HCT116 (cell line): ENCODE measurements around the gene TMEM140. TPM values are rescaled to one million over a fixed set of nuclear protein-coding genes. Genes with fewer than 3 reads are reported as not detected.
"Not testable (repeated sequence)": the region's sequence is repeated elsewhere in the genome, so short reads cannot be mapped to it uniquely, and the experiment has no call there.

Source experiments
- ATAC-seq: fragments of 200-7000 bp; cut with Tn5 transposase; 2 replicates; pipeline ENCODE4 v1.9.1; 2020; ENCODE audit warnings: mild to moderate bottlenecking, moderate library complexity
- BruUV-seq: library from RNA; stranded (reverse); fragments of 400-500 nt; replicated peaks from 2 replicates; lab custom pipeline; 2021; lab: Mats Ljungman, UMichigan
- CTCF ChIA-PET: fragments of 300-600 bp; sonication (Branson Sonifier 250); formaldehyde crosslinking; loops from one replicate; lab custom pipeline; 2021; ENCODE audit warnings: antibody characterized with exemption; lab: Charles Lee
- POLR2A ChIA-PET: fragments of 300-600, 350-600 bp; sonication (Branson Sonifier 250); formaldehyde crosslinking; loops from one replicate; lab custom pipeline; 2021; ENCODE audit warnings: antibody characterized with exemption; lab: Charles Lee
- RAD21 ChIA-PET, 2 experiments: fragments of 300-600 bp; sonication (Branson Sonifier 250); formaldehyde crosslinking; loops; one replicate each; lab custom pipeline; 2023; ENCODE audit warnings: low total read pairs in 2 of 2; ENCODE audit not compliant: uncharacterized antibody in 2 of 2, unreplicated experiment in 2 of 2, low non-redundant PET in 1 of 2; lab: Charles Lee
- DNase-seq: peaks from one replicate; pipeline ENCODE4 v3.0.0-alpha.2; 2010; ENCODE audit warnings: low read depth, low spot score
- H2AFZ ChIP-seq: fragments of 200-600 bp; shearing (Covaris generic), sonication (generic); 2 replicates; pipeline ENCODE4 v1.6.1; 2017; ENCODE audit warnings: low read depth, mixed run types, mixed read lengths, antibody characterized with exemption, low read length; ENCODE audit not compliant: poor library complexity, severe bottlenecking
- H3K27ac ChIP-seq: 2 replicates; pipeline ENCODE4 v1.5.1; 2012; ENCODE audit warnings: low read depth, low read length
- H3K27me3 ChIP-seq: fragments of 200-600 bp; sonication (generic); 2 replicates; pipeline ENCODE4 v1.6.1; 2016; ENCODE audit warnings: mixed run types, low read length, mixed read lengths; ENCODE audit not compliant: insufficient read depth
- H3K36me3 ChIP-seq, 2 experiments: fragments of 200-500 bp in 1 of 2; fragments of 200-600 bp in 1 of 2; sonication (Bioruptor generic) in 1 of 2; sonication (generic) in 1 of 2; 2 replicates each; pipeline versions ENCODE4 v1.5.1 to v1.6.1; 2014 to 2016; ENCODE audit warnings: low read length in 2 of 2, inconsistent platforms in 1 of 2, mixed read lengths in 1 of 2, mixed run types in 1 of 2; ENCODE audit not compliant: insufficient read depth in 2 of 2, control insufficient read depth in 1 of 2
- H3K4me1 ChIP-seq, 2 experiments: fragments of 200-600 bp in 1 of 2; sonication (generic) in 1 of 2; 2 replicates each; pipeline versions ENCODE4 v1.5.1 to v1.6.1; 2012 to 2017; ENCODE audit warnings: low read length in 2 of 2, inconsistent platforms in 1 of 2, mild to moderate bottlenecking in 1 of 2, mixed read lengths in 1 of 2, mixed run types in 1 of 2, moderate library complexity in 1 of 2; ENCODE audit not compliant: insufficient read depth in 2 of 2, control insufficient read depth in 1 of 2
- H3K4me2 ChIP-seq: fragments of 200-600 bp; sonication (generic); 2 replicates; pipeline ENCODE4 v1.6.1; 2017; ENCODE audit warnings: mixed run types, low read length, mixed read lengths
- H3K4me3 ChIP-seq, 2 experiments: fragments of 200-600 bp in 1 of 2; sonication (generic) in 1 of 2; replicated peaks in 1 of 2; 2 replicates each; pipeline ENCODE4 v1.5.1; 2011 to 2016; ENCODE audit warnings: low read length in 2 of 2, control low read depth in 1 of 2, low read depth in 1 of 2, mild to moderate bottlenecking in 1 of 2, mixed read lengths in 1 of 2, mixed run types in 1 of 2
- H3K79me2 ChIP-seq: fragments of 200-600 bp; sonication (generic); 2 replicates; pipeline ENCODE4 v1.6.1; 2017; ENCODE audit warnings: mild to moderate bottlenecking, mixed run types, low read length, moderate library complexity, mixed read lengths; ENCODE audit not compliant: insufficient read depth
- H3K9ac ChIP-seq: fragments of 200-600 bp; sonication (generic); 2 replicates; pipeline ENCODE4 v1.6.1; 2016; ENCODE audit warnings: low read length, mixed read lengths
- H3K9me2 ChIP-seq: fragments of 200-600 bp; sonication (generic), shearing (Covaris generic); 2 replicates; pipeline ENCODE4 v1.6.1; 2017; ENCODE audit warnings: mixed run types, mild to moderate bottlenecking, moderate library complexity; ENCODE audit not compliant: insufficient read depth
- H3K9me3 ChIP-seq, 2 experiments: fragments of 200-500 bp in 1 of 2; fragments of 200-600 bp in 1 of 2; sonication (Bioruptor generic) in 1 of 2; sonication (generic) in 1 of 2; 2 replicates each; pipeline ENCODE4 v1.6.1; 2014 to 2017; ENCODE audit warnings: low read length in 2 of 2, mixed read lengths in 2 of 2, inconsistent platforms in 1 of 2, low read depth in 1 of 2, mild to moderate bottlenecking in 1 of 2, mixed run types in 1 of 2, moderate library complexity in 1 of 2; ENCODE audit not compliant: control insufficient read depth in 1 of 2, insufficient read depth in 1 of 2
- H4K20me1 ChIP-seq: fragments of 200-600 bp; sonication (generic), shearing (Covaris generic); 2 replicates; pipeline ENCODE4 v1.6.1; 2017; ENCODE audit warnings: mixed run types, mild to moderate bottlenecking, moderate library complexity; ENCODE audit not compliant: insufficient read depth
- ELF1 ChIP-seq: IDR thresholded peaks from 2 replicates; pipeline ENCODE4 v1.6.1; 2012; ENCODE audit warnings: low read depth, borderline replicate concordance
- EZH2 ChIP-seq: fragments of 200-600 bp; sonication (generic); IDR thresholded peaks from 2 replicates; pipeline ENCODE4 v1.6.1; 2017; ENCODE audit warnings: antibody characterized with exemption, mixed run types
- POLR2A ChIP-seq: IDR thresholded peaks from 2 replicates; pipeline ENCODE4 v1.7.0; 2011; ENCODE audit warnings: borderline replicate concordance; ENCODE audit not compliant: insufficient read depth, insufficient read length; ENCODE audit errors: extremely low read depth
- POLR2AphosphoS5 ChIP-seq: IDR thresholded peaks from 2 replicates; pipeline ENCODE4 v1.6.1; 2011; ENCODE audit warnings: mild to moderate bottlenecking, low read depth, low read length, moderate library complexity
- intact Hi-C: fragments of 100-400 bp; cut with micrococcal nuclease; formaldehyde crosslinking; loops from 2 replicates; pipeline ENCODE4 v1.10.0; 2022
- total RNA-seq: library from RNA; stranded (reverse); gene quantifications from one replicate; pipeline ENCODE4 v1.2.1, GENCODE V29; 2021; ENCODE audit not compliant: unreplicated experiment
- TF ChIP-seq, protein P1 (sequence below): IDR thresholded peaks from 2 replicates; pipeline ENCODE4 v1.6.1; 2012

The TMEM140 gene
- total RNA-seq, 1 experiment from 2014 or later = not detected

DNA sequence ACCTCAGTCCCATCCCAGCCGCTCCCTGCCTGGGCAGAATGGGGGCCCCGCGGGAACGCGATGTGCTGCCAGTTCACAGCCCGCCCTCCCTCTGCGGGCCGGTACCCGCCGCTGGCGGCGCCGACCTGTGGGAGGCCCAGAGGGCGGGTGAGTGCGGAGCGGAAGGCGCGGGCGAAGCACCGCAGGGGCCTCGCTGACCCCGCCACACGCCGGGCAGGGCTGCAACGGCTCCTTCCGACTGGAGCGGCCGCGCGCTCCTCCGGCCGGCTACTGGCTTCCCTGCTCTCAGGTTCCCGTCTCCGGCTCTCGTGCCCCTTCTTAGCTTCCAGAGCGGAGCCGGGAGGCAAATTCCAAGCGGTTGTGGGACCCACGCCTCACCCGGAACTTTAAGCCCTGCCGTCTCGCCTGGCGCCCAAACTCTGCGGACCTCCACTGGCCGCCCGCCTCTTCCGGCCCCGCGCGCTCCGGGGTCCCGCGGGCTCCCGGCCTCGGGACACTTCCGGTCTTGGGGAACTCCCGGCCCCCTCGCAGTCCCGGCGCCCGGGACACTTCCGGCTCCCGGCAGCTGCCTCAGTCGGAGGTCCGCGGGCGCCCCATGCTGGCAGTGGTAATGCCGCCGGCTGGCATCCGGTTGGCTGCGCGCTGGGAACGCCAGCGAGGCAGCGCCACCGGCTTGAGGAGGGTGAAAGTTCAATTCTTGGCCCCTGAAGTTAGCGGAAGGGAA, 22.6 kb downstream of the TMEM140 start, which contains the start of gene CYREN (continued):
- TF ChIP-seq ELF1 = peak; percentile 87; the same call in 1 of the 2 replicates
- TF ChIP-seq, protein P1, sequence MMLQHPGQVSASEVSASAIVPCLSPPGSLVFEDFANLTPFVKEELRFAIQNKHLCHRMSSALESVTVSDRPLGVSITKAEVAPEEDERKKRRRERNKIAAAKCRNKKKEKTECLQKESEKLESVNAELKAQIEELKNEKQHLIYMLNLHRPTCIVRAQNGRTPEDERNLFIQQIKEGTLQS = no peak
- peak; percentile 73 for TF ChIP-seq POLR2AphosphoS5
- no peak for TF ChIP-seq EZH2
- TF ChIP-seq POLR2A = peak; percentile 36

DNA sequence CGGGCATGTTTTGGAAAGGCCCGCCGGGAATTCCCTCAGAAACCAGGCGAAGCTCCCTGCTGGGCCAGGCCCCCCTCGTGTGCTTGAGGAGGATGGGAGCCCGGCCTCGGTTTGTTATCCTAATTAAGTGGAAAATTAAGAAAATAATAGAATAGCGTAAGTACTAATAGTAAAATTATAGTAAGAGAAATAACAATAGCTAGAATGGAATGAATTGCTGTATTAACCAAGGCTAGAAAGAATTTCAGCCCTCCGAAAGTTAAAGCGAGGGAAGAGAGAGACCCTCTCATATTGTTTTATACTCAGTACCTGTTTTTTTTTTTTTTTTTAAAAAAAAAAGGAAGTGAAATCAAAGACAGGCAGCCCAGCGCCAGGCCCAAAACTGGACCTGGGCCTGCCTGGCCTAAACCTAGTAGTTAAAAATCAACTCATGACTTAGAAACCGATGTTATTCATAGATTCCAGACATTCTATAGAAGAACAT, 23.2 kb downstream of the TMEM140 start:
- Histone ChIP-seq H3K4me2 (peak overlapping the region; percentile 98), H3K27ac (peak overlapping the region; percentile 92), H3K79me2 (peaks cover 29% of the 10 kb centered on the region), H3K4me1 (peaks cover 0 to 18% of the 10 kb centered on the region in 2 experiments; a peak in 2 of 4 replicates), H3K4me3 (peak overlapping the region; percentile 81 to 83), H3K36me3 (peaks cover 7 to 26% of the 10 kb centered on the region in 2 experiments; a peak in 2 of 4 replicates), H3K9ac (peak overlapping the region; percentile 93)
- DNase-seq, H3K9me2 ChIP-seq, H2AFZ ChIP-seq, H4K20me1 ChIP-seq, intact Hi-C loops, H3K9me3 ChIP-seq, H3K27me3 ChIP-seq, ATAC-seq: not testable (repeated sequence)
- CTCF ChIA-PET = interaction anchor here (0.6 kb wide), 1 partner anchor 64 kb away, joined by 4 read pairs; no protein-coding TSS in a partner anchor
- POLR2A ChIA-PET = interaction anchor here (0.9 kb wide), 1 partner anchor 9 kb away, joined by 3 read pairs; no protein-coding TSS in a partner anchor
- RAD21 ChIA-PET = interaction anchor here in 1 of 2 experiments (0.6 kb wide), 1 partner anchor 485 kb away, joined by 3 read pairs; no protein-coding TSS in a partner anchor
- TSS peak; percentile 87 for BruUV-seq

DNA sequence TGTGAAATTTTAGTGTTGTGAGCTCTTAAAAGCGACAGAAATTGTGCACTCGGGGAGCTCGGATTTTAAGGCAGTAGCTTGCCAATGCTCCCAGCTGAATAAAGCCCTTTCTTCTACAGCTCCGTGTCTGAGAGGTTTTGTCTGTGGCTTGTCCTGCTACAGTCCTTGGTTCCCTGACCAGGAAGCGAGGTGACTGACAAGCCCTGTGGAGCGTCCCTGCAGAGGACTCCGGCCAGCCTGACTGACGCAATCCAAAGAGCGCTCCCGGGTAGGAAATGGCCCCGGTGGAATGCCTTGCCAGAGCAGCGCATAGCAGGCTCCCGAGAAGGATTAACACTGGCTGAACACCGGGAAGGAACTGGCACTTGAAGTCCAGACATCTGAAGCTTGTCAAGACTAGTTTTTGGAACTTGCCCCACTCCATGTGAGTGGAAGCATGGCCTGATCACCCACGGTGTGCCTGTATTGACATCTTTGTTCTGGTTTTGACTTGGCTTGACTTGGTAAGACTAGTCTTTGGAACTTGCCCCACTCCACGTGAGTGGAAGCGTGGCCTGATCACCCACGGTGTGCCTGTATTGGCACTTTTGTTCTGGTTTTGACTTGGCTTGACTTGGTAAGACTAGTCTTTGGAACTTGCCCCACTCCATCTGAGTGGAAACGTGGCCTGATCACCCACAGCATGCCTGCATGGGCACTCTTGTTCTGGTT, 23.9 kb downstream of the TMEM140 start:
- H3K27me3 ChIP-seq, CTCF ChIA-PET, POLR2A ChIA-PET, H3K9ac ChIP-seq, ATAC-seq, RAD21 ChIA-PET, H3K9me2 ChIP-seq, H4K20me1 ChIP-seq, intact Hi-C loops, H3K4me3 ChIP-seq, H2AFZ ChIP-seq, H3K9me3 ChIP-seq, DNase-seq, BruUV-seq: not testable (repeated sequence)
- Histone ChIP-seq H3K79me2 (peaks cover 29% of the 10 kb centered on the region), H3K4me2 (peak overlapping the region; percentile 98), H3K36me3 (peaks cover 7 to 21% of the 10 kb centered on the region in 2 experiments; a peak in 2 of 4 replicates), H3K27ac (peak overlapping the region; percentile 92; the same call in 1 of the 2 replicates), H3K4me1 (peaks cover 0 to 22% of the 10 kb centered on the region in 2 experiments; a peak in 2 of 4 replicates)

DNA sequence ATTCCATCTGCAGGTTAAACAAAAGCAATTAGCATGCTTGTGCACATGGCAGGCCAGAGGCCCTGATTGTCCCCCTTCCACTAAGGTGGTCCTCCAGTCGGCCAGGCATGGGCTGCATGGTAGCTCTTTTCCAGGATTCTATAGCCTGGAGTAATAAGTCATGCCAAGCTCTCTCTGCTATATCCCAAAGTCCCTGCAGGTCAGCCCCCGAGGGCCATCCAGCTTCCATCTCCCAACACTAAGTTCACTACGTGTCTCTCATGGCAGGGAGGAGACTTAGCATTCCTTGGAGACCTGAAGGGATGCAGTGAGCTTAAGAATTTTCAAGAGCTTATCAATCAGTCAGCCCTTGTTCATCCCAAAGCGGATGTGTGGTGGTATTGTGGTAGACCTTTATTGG, 26.0 kb downstream of the TMEM140 start:
- H3K36me3 ChIP-seq, BruUV-seq, H3K9me3 ChIP-seq, ATAC-seq, H3K4me3 ChIP-seq, H3K4me2 ChIP-seq, H3K9me2 ChIP-seq, H3K9ac ChIP-seq, H3K27me3 ChIP-seq, CTCF ChIA-PET, DNase-seq, H2AFZ ChIP-seq, H4K20me1 ChIP-seq, RAD21 ChIA-PET, POLR2A ChIA-PET, intact Hi-C loops, H3K27ac ChIP-seq: not testable (repeated sequence)
- peaks cover 14% of the 10 kb centered on the region for H3K79me2 ChIP-seq
- H3K4me1 ChIP-seq = peaks cover 8 to 30% of the 10 kb centered on the region in 2 experiments
